HG03025 (cell line): Measurements from ENCODE around the gene CPEB1.
"Not testable (repeated sequence)": the region's sequence is repeated elsewhere in the genome, so short reads cannot be mapped to it uniquely, and the experiment has no call there.

Experiments
- ATAC-seq: cut with Tn5 transposase; IDR thresholded peaks from one replicate; pipeline ENCODE4 v1.9.1; 2021; ENCODE audit warnings: mild to moderate bottlenecking, moderate library complexity; ENCODE audit not compliant: unreplicated experiment, low FRiP score

The CPEB1 gene

GRCh38 chr15:82531496-82532382, 115.4 kb downstream of the CPEB1 start:
- no peak for ATAC-seq

DNA sequence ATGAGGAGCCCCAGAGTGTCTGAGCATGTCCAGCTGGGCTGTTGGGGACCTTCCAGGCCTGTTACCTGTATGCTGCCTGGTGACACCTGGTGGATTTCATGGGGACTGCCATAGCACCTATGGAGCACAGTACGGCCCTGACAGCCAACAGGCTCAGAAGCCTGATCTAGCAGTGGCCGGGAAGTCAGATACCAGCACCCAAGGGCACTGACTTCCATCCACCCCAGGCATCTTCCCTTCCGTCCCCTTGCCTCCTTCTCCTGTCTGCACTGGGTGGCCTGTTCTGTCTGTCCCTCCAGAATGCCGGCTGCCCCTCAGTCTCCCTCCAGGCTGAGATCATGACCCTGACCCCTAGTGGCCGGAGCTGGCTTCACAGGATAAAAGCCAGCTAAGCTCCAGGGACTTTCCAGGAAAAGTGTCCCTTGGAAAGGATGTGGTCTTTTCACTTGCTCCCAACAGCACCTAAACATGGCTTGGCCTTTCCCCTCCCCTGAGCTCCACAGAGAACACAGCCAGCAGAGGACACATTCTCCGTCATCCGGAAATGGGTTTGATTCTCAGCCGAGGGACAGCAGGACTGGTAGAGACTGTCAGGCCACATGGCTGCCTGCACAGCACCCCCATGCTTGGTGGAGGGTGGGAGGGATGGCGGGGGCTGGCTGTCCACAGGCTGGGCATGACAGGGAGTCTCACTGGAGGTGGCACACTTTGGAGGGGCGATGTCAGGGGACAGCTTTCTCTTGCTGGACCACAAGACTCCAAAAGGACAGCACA, 116.4 kb downstream of the CPEB1 start:
- ATAC-seq = peak; percentile 51

- no peak for ATAC-seq
These were observed 117.2 kb downstream of the CPEB1 start for GRCh38 chr15:82530006-82530405.

GRCh38 chr15:82513587-82513986, 133.6 kb downstream of the CPEB1 start:
- ATAC-seq = not testable (repeated sequence)

GRCh38 chr15:82507693-82508092, 139.5 kb downstream of the CPEB1 start:
- ATAC-seq = not testable (repeated sequence)

DNA sequence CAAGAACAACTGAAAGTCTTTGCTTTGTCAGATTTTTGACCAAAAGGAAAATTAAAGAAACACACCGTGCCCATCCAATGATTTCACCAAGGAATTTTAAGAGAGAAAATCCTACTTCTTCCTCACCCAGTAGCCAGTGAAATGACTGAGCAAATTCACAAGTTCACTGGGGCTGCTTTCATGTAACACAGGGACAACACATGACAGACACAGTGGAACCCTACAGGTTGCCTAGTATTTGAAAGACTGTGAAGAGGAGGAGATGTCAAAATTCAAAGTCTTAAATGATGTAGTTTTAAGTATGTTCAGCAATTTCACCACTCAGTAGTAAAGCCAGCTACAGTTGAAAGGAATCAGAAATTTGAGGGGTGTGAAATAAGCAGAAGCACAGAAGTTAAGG, 140.1 kb downstream of the CPEB1 start:
- not testable (repeated sequence) for ATAC-seq

- ATAC-seq = not testable (repeated sequence)
These were observed 141.3 kb downstream of the CPEB1 start for GRCh38 chr15:82505842-82506241.

- not testable (repeated sequence) for ATAC-seq
These were observed 143.1 kb downstream of the CPEB1 start for GRCh38 chr15:82504074-82504473.

DNA sequence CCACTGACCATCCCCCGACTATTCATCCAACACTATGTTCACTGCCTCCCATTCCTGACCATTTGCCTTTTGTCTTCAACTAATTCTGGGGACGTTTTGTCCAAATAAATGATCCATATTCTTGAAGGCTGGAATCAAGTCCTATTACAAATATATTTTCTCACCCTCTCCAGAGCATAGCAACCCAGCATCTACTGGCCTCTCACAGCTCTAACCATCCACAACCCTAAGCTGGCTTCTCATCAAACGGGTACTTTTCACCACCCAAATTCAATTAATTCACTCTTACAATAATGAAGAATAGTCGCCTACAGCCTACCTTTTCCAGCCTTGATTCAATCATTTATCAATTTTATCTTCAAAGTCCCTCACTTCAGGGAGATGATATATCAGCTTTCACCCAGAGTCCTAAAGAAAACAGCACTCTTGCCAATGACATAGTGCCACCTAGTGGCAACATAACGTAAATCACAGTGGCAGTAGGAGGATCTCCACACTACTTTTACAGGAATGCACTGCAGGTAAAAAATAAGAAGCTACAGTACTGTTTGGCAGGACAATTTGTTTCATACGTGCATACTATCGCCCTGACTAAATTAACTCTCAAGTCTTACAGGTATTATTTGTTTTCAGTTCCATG, 144.3 kb downstream of the CPEB1 start:
- ATAC-seq = not testable (repeated sequence)

- not testable (repeated sequence) for ATAC-seq
These were observed 146.4 kb downstream of the CPEB1 start for GRCh38 chr15:82500772-82501171.

- not testable (repeated sequence) for ATAC-seq
These were observed 149.2 kb downstream of the CPEB1 start for GRCh38 chr15:82497978-82498377.
